Umbilical cord (tissue), 2 donors: ENCODE data around the gene ASCL2. TPM values are rescaled to one million over a fixed set of nuclear protein-coding genes. Genes with fewer than 3 reads are reported as not detected.

Source experiments
- DNase-seq: peaks from one replicate; pipeline ENCODE4 v3.0.0-alpha.2; 2015; ENCODE audit warnings: low spot score
- total RNA-seq: library from RNA; depleted of rRNA; stranded (reverse); fragments of >200 nt; gene quantifications from one replicate; pipeline ENCODE4 v1.2.3, GENCODE V29; 2014; ENCODE audit warnings: low replicate concordance; ENCODE audit not compliant: insufficient read depth

ASCL2 gene
- total RNA-seq, 1 donor from 2014 or later = 2.4 TPM

- no peak for DNase-seq
Measured at GRCh38 chr11:2273771-2274170, 3.4 kb upstream of the ASCL2 start.

GRCh38 chr11:2273311-2273710 is 2.9 kb upstream of the ASCL2 start:
- DNase-seq = no peak

- no peak for DNase-seq
Measured at GRCh38 chr11:2272946-2273280, 2.5 kb upstream of the ASCL2 start.

- no peak for DNase-seq
Measured at GRCh38 chr11:2272228-2272945, 2.0 kb upstream of the ASCL2 start.

GRCh38 chr11:2271327-2272227 is 1.2 kb upstream of the ASCL2 start:
- no peak for DNase-seq

GRCh38 chr11:2271077-2271326 is 614 bp upstream of the ASCL2 start:
- DNase-seq = peak; percentile 55

- peak; percentile 61 for DNase-seq
Measured at GRCh38 chr11:2269601-2270321, 627 bp downstream of the ASCL2 start.

- DNase-seq = peak; percentile 49
Measured at GRCh38 chr11:2268729-2269600, 1.4 kb downstream of the ASCL2 start.

- no peak for DNase-seq
Measured at GRCh38 chr11:2267851-2268728, 2.3 kb downstream of the ASCL2 start.

GRCh38 chr11:2267306-2267850 is 3.0 kb downstream of the ASCL2 start:
- DNase-seq = no peak

- no peak for DNase-seq
Measured at GRCh38 chr11:2266586-2267305, 3.6 kb downstream of the ASCL2 start.

- DNase-seq = no peak
Measured at GRCh38 chr11:2265854-2266585, 4.4 kb downstream of the ASCL2 start.

- DNase-seq = peak; percentile 50
Measured at GRCh38 chr11:2265396-2265795, 5.0 kb downstream of the ASCL2 start.

- DNase-seq = no peak
Measured at GRCh38 chr11:2264366-2265053, 5.9 kb downstream of the ASCL2 start.

GRCh38 chr11:2263724-2264360 is 6.5 kb downstream of the ASCL2 start:
- no peak for DNase-seq

GRCh38 chr11:2263071-2263565 is 7.3 kb downstream of the ASCL2 start:
- peak; percentile 29 for DNase-seq

- DNase-seq = no peak
Measured at GRCh38 chr11:2262301-2263070, 7.9 kb downstream of the ASCL2 start.
